Stimulated activated CD4-positive, alpha-beta T cell treated with anti-CD3 and anti-CD28 coated beads, Interleukin-1b, Interleukin-23, amount 100 ng/mL, for 24 hours (primary cell): Measurements from ENCODE around the gene RDH5.

Source experiments
- DNase-seq, 4 experiments: peaks; one replicate each; pipeline ENCODE4 v3.0.0-alpha.2; 2020; ENCODE audit warnings: low read depth in 4 of 4, low spot score in 1 of 4

The RDH5 gene

GRCh38 chr12:55712700-55713415, 7.3 kb upstream of the RDH5 start:
- DNase-seq: no peak

- DNase-seq: no peak
Observed at GRCh38 chr12:55713721-55714120, 6.5 kb upstream of the RDH5 start.

- no peak for DNase-seq
Observed at GRCh38 chr12:55715169-55715764, 4.9 kb upstream of the RDH5 start.

- peak; percentile 90 to 96 (median 92) for DNase-seq
Observed at GRCh38 chr12:55715833-55716581, 4.2 kb upstream of the RDH5 start, which contains the start of gene BLOC1S1. BLOC1S1 (plus strand) TSS chr12:55716046; CDS start chr12:55716052, 6 bp downstream.

GRCh38 chr12:55716582-55716957, 3.6 kb upstream of the RDH5 start:
- DNase-seq: no peak

GRCh38 chr12:55717011-55718007, 2.9 kb upstream of the RDH5 start:
- no peak for DNase-seq

GRCh38 chr12:55718015-55718414, 2.2 kb upstream of the RDH5 start:
- no peak for DNase-seq

GRCh38 chr12:55718624-55719275, 1.4 kb upstream of the RDH5 start:
- DNase-seq: no peak

GRCh38 chr12:55719371-55719770, 822 bp upstream of the RDH5 start:
- DNase-seq: no peak

- DNase-seq: no peak
Observed at GRCh38 chr12:55720894-55721444, 776 bp downstream of the RDH5 start.

- no peak for DNase-seq
Observed at GRCh38 chr12:55721601-55722213, 1.5 kb downstream of the RDH5 start.

GRCh38 chr12:55722948-55723347, 2.8 kb downstream of the RDH5 start:
- DNase-seq: no peak

- DNase-seq: no peak
Observed at GRCh38 chr12:55723516-55724225, 3.5 kb downstream of the RDH5 start.

GRCh38 chr12:55724226-55724939, 4.2 kb downstream of the RDH5 start:
- no peak for DNase-seq

GRCh38 chr12:55724940-55725309, 4.7 kb downstream of the RDH5 start:
- DNase-seq: no peak

GRCh38 chr12:55725556-55725955, 5.4 kb downstream of the RDH5 start:
- no peak for DNase-seq

GRCh38 chr12:55726971-55727370, 6.8 kb downstream of the RDH5 start:
- no peak for DNase-seq

- DNase-seq: no peak
Observed at GRCh38 chr12:55727643-55728185, 7.5 kb downstream of the RDH5 start.
